GM23248 (cell line): Measurements from ENCODE around the gene PGGHG. TPM values are rescaled to one million over a fixed set of nuclear protein-coding genes. Genes with fewer than 3 reads are reported as not detected.
A peak's percentile ranks its signal among the peaks of the same experiment; 100 is the strongest.
"Not testable (repeated sequence)": the region's sequence is repeated elsewhere in the genome, so short reads cannot be mapped to it uniquely, and the experiment has no call there.

Source experiments
- DNase-seq: peaks from one replicate; pipeline ENCODE4 v3.0.0-alpha.2; 2015
- H2AFZ ChIP-seq: fragments of 200-600 bp; sonication (generic); 2 replicates; pipeline ENCODE4 v1.6.1; 2016; ENCODE audit warnings: antibody characterized with exemption
- H3F3A ChIP-seq: fragments of 200-600 bp; sonication (generic); 2 replicates; pipeline ENCODE4 v1.6.1; 2016; ENCODE audit warnings: mild to moderate bottlenecking, antibody characterized with exemption, mixed run types; ENCODE audit not compliant: insufficient read depth
- H3K27ac ChIP-seq: fragments of 200-600 bp; sonication (generic); 2 replicates; pipeline ENCODE4 v1.5.1; 2016; ENCODE audit warnings: mild to moderate bottlenecking
- H3K27me3 ChIP-seq: fragments of 200-600 bp; sonication (generic); replicated peaks from 2 replicates; pipeline ENCODE4 v1.6.1; 2016; ENCODE audit warnings: mild to moderate bottlenecking; ENCODE audit not compliant: insufficient read depth
- H3K36me3 ChIP-seq: fragments of 200-600 bp; sonication (generic); 2 replicates; pipeline ENCODE4 v1.6.1; 2016; ENCODE audit warnings: low read depth, mild to moderate bottlenecking
- H3K4me1 ChIP-seq: fragments of 200-600 bp; sonication (generic); 2 replicates; pipeline ENCODE4 v1.6.1; 2016; ENCODE audit warnings: mild to moderate bottlenecking; ENCODE audit not compliant: insufficient read depth
- H3K4me2 ChIP-seq: fragments of 200-600 bp; sonication (generic); one replicate; pipeline ENCODE4 v1.6.1; 2016; ENCODE audit warnings: mild to moderate bottlenecking; ENCODE audit not compliant: unreplicated experiment
- H3K4me3 ChIP-seq: fragments of 200-600 bp; sonication (generic); 2 replicates; pipeline ENCODE4 v1.5.1; 2016; ENCODE audit warnings: mild to moderate bottlenecking
- H3K79me2 ChIP-seq: fragments of 200-600 bp; sonication (generic); 2 replicates; pipeline ENCODE4 v1.6.1; 2016; ENCODE audit warnings: mild to moderate bottlenecking; ENCODE audit not compliant: insufficient read depth
- H3K9ac ChIP-seq: fragments of 200-600 bp; sonication (generic); 2 replicates; pipeline ENCODE4 v1.6.1; 2016; ENCODE audit warnings: mild to moderate bottlenecking
- H3K9me2 ChIP-seq: fragments of 200-600 bp; sonication (generic); 2 replicates; pipeline ENCODE4 v1.6.1; 2016; ENCODE audit warnings: mixed run types, mild to moderate bottlenecking, moderate library complexity; ENCODE audit not compliant: insufficient read depth
- H3K9me3 ChIP-seq: fragments of 200-600 bp; sonication (generic); one replicate; pipeline ENCODE4 v1.6.1; 2017; ENCODE audit warnings: low read depth
- H4K20me1 ChIP-seq: fragments of 200-600 bp; sonication (generic); 2 replicates; pipeline ENCODE4 v1.6.0; 2016; ENCODE audit not compliant: insufficient read depth
- EZH2 ChIP-seq: fragments of 200-600 bp; sonication (generic); IDR thresholded peaks from 2 replicates; pipeline ENCODE4 v1.6.1; 2018; ENCODE audit warnings: antibody characterized with exemption, mild to moderate bottlenecking; ENCODE audit not compliant: insufficient read depth, poor library complexity, severe bottlenecking
- EZH2phosphoT487 ChIP-seq: fragments of 200-600 bp; sonication (generic); IDR thresholded peaks from 2 replicates; pipeline ENCODE4 v1.6.1; 2018; ENCODE audit warnings: antibody characterized with exemption, moderate library complexity, mild to moderate bottlenecking, low read depth; ENCODE audit not compliant: insufficient read depth
- WGBS, 2 experiments: methylation state at CpG; one replicate each; pipeline ENCODE4 v1.1.6; 2015 to 2017; ENCODE audit warnings: low lambda C conversion rate in 2 of 2, low coverage in 1 of 2; ENCODE audit errors: missing lambda C conversion rate in 2 of 2; 5-methylcytosine and 5-hydroxymethylcytosine counted together
- in situ Hi-C: fragments of 300-500 bp; cut with MboI; formaldehyde crosslinking; loops from 2 replicates; pipeline ENCODE4 v1.15.0; 2020
- polyA plus RNA-seq: library from polyadenylated mRNA; unstranded; fragments of >200 nt; fragmentation: Nextera tagmentation; extraction: Ambion mirVana; gene quantifications from 2 replicates; pipeline ENCODE4 v1.2.1, GENCODE V29; 2016
- total RNA-seq: library from RNA; depleted of rRNA; stranded (reverse); fragments of >200 nt; shearing (Covaris generic); gene quantifications from 2 replicates; pipeline ENCODE4 v1.2.3, GENCODE V29; 2014

The PGGHG gene
- total and polyA plus RNA-seq, 2 experiments from 2014 or later, result 4.6 to 14.2 TPM

GRCh38 chr11:261624-262023 is 27.3 kb upstream of the PGGHG start:
- Histone ChIP-seq H3K27ac (no peak overlapping the region), H3K4me2 (no peak overlapping the region), H3K79me2 (no peaks in the 10 kb centered on the region), H3K4me1 (no peaks in the 10 kb centered on the region), H4K20me1 (no peaks in the 10 kb centered on the region), H3K9ac (no peak overlapping the region), H3K27me3 (no peaks in the 10 kb centered on the region), H3K36me3 (no peaks in the 10 kb centered on the region), H3K9me2 (no peaks in the 10 kb centered on the region), H3K4me3 (no peak overlapping the region), H2AFZ (no peak overlapping the region), H3K9me3 (no peaks in the 10 kb centered on the region), H3F3A (no peaks in the 10 kb centered on the region)
- in situ Hi-C loops, result no loop called here
- WGBS, 2 experiments, result 79 to 81% methylated on average over 4 of the region's 4 CpGs
- DNase-seq, result no peak
- TF ChIP-seq EZH2phosphoT487 (no peak), EZH2 (no peak)

- H3K27ac ChIP-seq, result no peak overlapping the region
- no peaks in the 10 kb centered on the region for H3K4me1 ChIP-seq
- 85 to 88% methylated on average over 9 to 12 of the region's 13 CpGs for WGBS, 2 experiments
- DNase-seq, result peak; percentile 18
- H3K9me2 ChIP-seq, result no peaks in the 10 kb centered on the region
- H3K79me2 ChIP-seq, result no peaks in the 10 kb centered on the region
- no peak overlapping the region for H3K4me3 ChIP-seq
- TF ChIP-seq EZH2phosphoT487 (no peak), EZH2 (no peak)
- H3K4me2 ChIP-seq, result no peak overlapping the region
- no peak overlapping the region for H2AFZ ChIP-seq
- in situ Hi-C loops, result no loop called here
- H3K27me3 ChIP-seq, result no peaks in the 10 kb centered on the region
- no peak overlapping the region for H3K9ac ChIP-seq
- no peaks in the 10 kb centered on the region for H3K36me3 ChIP-seq
- no peaks in the 10 kb centered on the region for H3K9me3 ChIP-seq
- H4K20me1 ChIP-seq, result no peaks in the 10 kb centered on the region
- peaks cover 4% of the 10 kb centered on the region for H3F3A ChIP-seq
These were observed 22.1 kb upstream of the PGGHG start for GRCh38 chr11:266676-267439.

- Histone ChIP-seq H3K4me1 (no peaks in the 10 kb centered on the region), H2AFZ (no peak overlapping the region), H3K4me3 (no peak overlapping the region), H3K27me3 (no peaks in the 10 kb centered on the region), H3K9me2 (no peaks in the 10 kb centered on the region), H3K79me2 (no peaks in the 10 kb centered on the region), H3K36me3 (no peaks in the 10 kb centered on the region), H3F3A (peaks cover 4% of the 10 kb centered on the region), H3K9me3 (no peaks in the 10 kb centered on the region), H3K27ac (no peak overlapping the region), H3K9ac (no peak overlapping the region), H3K4me2 (no peak overlapping the region), H4K20me1 (no peaks in the 10 kb centered on the region)
- 51 to 60% methylated on average over 11 to 18 of the region's 18 CpGs for WGBS, 2 experiments
- in situ Hi-C loops, result no loop called here
- peak; percentile 29 for DNase-seq
- TF ChIP-seq EZH2phosphoT487 (no peak), EZH2 (no peak)
These were observed 21.4 kb upstream of the PGGHG start for GRCh38 chr11:267491-267994.

- H3K79me2 ChIP-seq, H3K27ac ChIP-seq, H3K4me1 ChIP-seq, H3F3A ChIP-seq, H3K9me2 ChIP-seq, H4K20me1 ChIP-seq, H3K27me3 ChIP-seq, in situ Hi-C loops, H3K9me3 ChIP-seq, H3K36me3 ChIP-seq: not testable (repeated sequence)
- peak; percentile 79 for DNase-seq
- WGBS, 2 experiments, result 27 to 39% methylated on average over 16 of the region's 16 CpGs
- peak overlapping the region; percentile 61 for H3K4me2 ChIP-seq
- peak overlapping the region; percentile 8 for H2AFZ ChIP-seq
- H3K4me3 ChIP-seq, result peak overlapping the region; percentile 27
- H3K9ac ChIP-seq, result 0 out of 2 replicates have a peak overlapping the region, but pooled peaks have one; percentile 7
These were observed 20.2 kb upstream of the PGGHG start for GRCh38 chr11:268716-269145.
